K562 (cell line): ENCODE data around the gene RAPSN. TPM values are rescaled to one million over a fixed set of nuclear protein-coding genes. Genes with fewer than 3 reads are reported as not detected.

Experiments
- ATAC-seq: fragments of 200-7000 bp; cut with Tn5 transposase; 3 replicates; pipeline ENCODE4 v1.9.1; 2020; ENCODE audit warnings: moderate library complexity
- BruUV-seq: library from RNA; stranded (reverse); fragments of 400-500 nt; replicated peaks from 2 replicates; lab custom pipeline; 2021; lab: Mats Ljungman, UMichigan
- CTCF ChIA-PET: fragments of 300-600 bp; formaldehyde crosslinking; extraction: SDS; loops from one replicate; lab custom pipeline; 2021; ENCODE audit warnings: low intra/inter-chr PET ratio; lab: Yijun Ruan, JAX
- POLR2A ChIA-PET: fragments of 300-600, 350-650 bp; sonication (Branson Sonifier 250); formaldehyde crosslinking; extraction: SDS; loops from one replicate; lab custom pipeline; 2021; ENCODE audit warnings: antibody characterized with exemption, inconsistent platforms; lab: Yijun Ruan, JAX
- DNase-seq, 4 experiments: peaks; one replicate each; pipeline versions ENCODE4 v3.0.0 to v3.0.0-alpha.2; 2011 to 2018; ENCODE audit warnings: low spot score in 3 of 4, mixed read lengths in 3 of 4; ENCODE audit errors: extremely low read depth in 1 of 4
- FAIRE-seq: peaks from 2 replicates; lab custom pipeline; 2011; peaks lifted over from hg19 to GRCh38; lab: Jason Lieb, UNC
- H2AFZ ChIP-seq: 2 replicates; pipeline ENCODE4 v1.6.0; 2011; ENCODE audit warnings: low read depth, low read length, control low read depth, inconsistent platforms
- H3K27ac ChIP-seq: fragments of 200-600 bp; 3 replicates; pipeline ENCODE4 v1.8.0; 2011; ENCODE audit warnings: low read depth, mild to moderate bottlenecking, control low read depth, inconsistent platforms, low read length, moderate library complexity, mixed read lengths; ENCODE audit errors: extremely low read depth
- H3K27me3 ChIP-seq, 2 experiments: fragments of 300-600 bp in 1 of 2; 2 replicates in 1 of 2; 3 replicates in 1 of 2; pipeline versions ENCODE4 v1.6.0 to v1.8.0; 2011; ENCODE audit warnings: inconsistent platforms in 2 of 2, low read length in 2 of 2, mild to moderate bottlenecking in 1 of 2, mixed read lengths in 1 of 2, moderate library complexity in 1 of 2; ENCODE audit not compliant: control insufficient read depth in 2 of 2, insufficient read depth in 2 of 2
- H3K36me3 ChIP-seq: fragments of 300-600 bp; 3 replicates; pipeline ENCODE4 v1.8.0; 2011; ENCODE audit warnings: mild to moderate bottlenecking, low read length, inconsistent platforms; ENCODE audit not compliant: control insufficient read depth, insufficient read depth
- H3K4me1 ChIP-seq, 2 experiments: fragments of 200-600 bp in 1 of 2; replicated peaks in 1 of 2; 2 replicates in 1 of 2; 3 replicates in 1 of 2; pipeline versions ENCODE4 v1.5.1 to v1.8.0; 2011; ENCODE audit warnings: inconsistent platforms in 2 of 2, low read length in 2 of 2, mild to moderate bottlenecking in 1 of 2, mixed read lengths in 1 of 2, moderate library complexity in 1 of 2; ENCODE audit not compliant: control insufficient read depth in 2 of 2, insufficient read depth in 2 of 2
- H3K4me2 ChIP-seq: 2 replicates; pipeline ENCODE4 v1.6.1; 2011; ENCODE audit warnings: low read length, control low read depth, inconsistent platforms, mixed read lengths; ENCODE audit not compliant: insufficient read depth
- H3K4me3 ChIP-seq: fragments of 200-600 bp; sonication (generic), shearing (Covaris generic); 2 replicates; pipeline ENCODE4 v1.5.1; 2016; ENCODE audit warnings: control low read depth, inconsistent platforms
- H3K79me2 ChIP-seq: fragments of 200-600 bp; 3 replicates; pipeline ENCODE4 v1.8.0; 2011; ENCODE audit warnings: low read length, inconsistent platforms; ENCODE audit not compliant: control insufficient read depth, insufficient read depth
- H3K9ac ChIP-seq, 2 experiments: 2 replicates each; pipeline versions ENCODE4 v1.6.0 to v1.6.1; 2011; ENCODE audit warnings: low read depth in 2 of 2, low read length in 2 of 2, control low read depth in 1 of 2, inconsistent platforms in 1 of 2, mild to moderate bottlenecking in 1 of 2, mixed read lengths in 1 of 2; ENCODE audit not compliant: insufficient read depth in 1 of 2
- H3K9me1 ChIP-seq: one replicate; pipeline ENCODE4 v1.6.0; 2011; ENCODE audit warnings: inconsistent platforms, mild to moderate bottlenecking, low read length, moderate library complexity; ENCODE audit not compliant: control insufficient read depth, insufficient read depth
- H3K9me3 ChIP-seq: replicated peaks from 2 replicates; pipeline ENCODE4 v1.5.1; 2011; ENCODE audit warnings: low read depth, low read length, inconsistent platforms; ENCODE audit not compliant: control insufficient read depth, insufficient read depth
- H4K20me1 ChIP-seq: replicated peaks from 2 replicates; pipeline ENCODE4 v1.6.1; 2011; ENCODE audit warnings: low read length, inconsistent platforms, mixed read lengths; ENCODE audit not compliant: control insufficient read depth, insufficient read depth
- BRD9 ChIP-seq: fragments of 450-650 bp; IDR thresholded peaks from 2 replicates; pipeline ENCODE4 v1.6.1; 2018; ENCODE audit warnings: low read depth; ENCODE audit not compliant: partially characterized antibody
- CBFA2T2 ChIP-seq: fragments of 450-650 bp; conservative IDR thresholded peaks from 2 replicates; pipeline ENCODE4 v1.6.1; 2017; ENCODE audit warnings: mild to moderate bottlenecking
- HMBOX1 ChIP-seq: sonication (generic); IDR thresholded peaks from 2 replicates; pipeline ENCODE4 v1.6.1; 2016
- SMARCB1 ChIP-seq: IDR thresholded peaks from 2 replicates; pipeline ENCODE4 v1.6.1; 2011; ENCODE audit warnings: improper control_type of control experiment, low read depth; ENCODE audit not compliant: insufficient read length
- ZNF766 ChIP-seq: fragments of 200-800 bp; sonication (Bioruptor generic); conservative IDR thresholded peaks from 2 replicates; pipeline ENCODE4 v1.6.1; 2016; ENCODE audit warnings: missing genetic modification characterization, missing compliant biosample characterization
- WGBS: fragments of 100-300 bp; shearing (Covaris generic); methylation state at CpG from one replicate; pipeline ENCODE4 v1.1.6; 2016; ENCODE audit warnings: low coverage, mixed read lengths; ENCODE audit not compliant: insufficient coverage; ENCODE audit errors: missing lambda C conversion rate; 5-methylcytosine and 5-hydroxymethylcytosine counted together
- in situ Hi-C: fragments of 300-500 bp; cut with MboI; formaldehyde crosslinking; loops from 4 replicates; pipeline ENCODE4 v1.15.0; 2018; ENCODE audit warnings: inconsistent platforms, mixed read lengths
- intact Hi-C: fragments of 100-400 bp; cut with micrococcal nuclease; formaldehyde crosslinking; loops from 2 replicates; pipeline ENCODE4 v1.14.2; 2022
- polyA plus RNA-seq, 8 experiments: library from polyadenylated mRNA; depleted of rRNA in 4 of 8; stranded (reverse) in 5 of 8; unstranded in 3 of 8; fragments of >200 nt; fragmentation: Nextera tagmentation in 2 of 8; fragmentation: Illumina TruSeq in 1 of 8; extraction: Ambion mirVana in 2 of 8; extraction: Trizol in 1 of 8; gene quantifications; 2 replicates each; pipeline versions ENCODE4 v1.2.1 to v1.2.3, GENCODE V29; 2011 to 2014; ENCODE audit warnings: inconsistent platforms in 1 of 8, missing spikeins in 1 of 8
- total RNA-seq, 7 experiments: library from RNA; depleted of rRNA in 6 of 7; stranded (reverse); fragments of >200 nt in 6 of 7; fragmentation: Illumina TruSeq in 2 of 7; extraction: Trizol in 2 of 7; gene quantifications; 2 replicates each; pipeline versions ENCODE4 v1.2.1 to v1.2.3, GENCODE V29; 2011 to 2021; ENCODE audit warnings: low replicate concordance in 1 of 7

The RAPSN gene
- total and polyA plus RNA-seq, 9 of the 15 experiments (the other 6 are each of a cell fraction or from before 2014, with no cell fraction given), result 0.06 to 0.11 TPM; not detected in 7

- Histone ChIP-seq H4K20me1 (no peaks in the 10 kb centered on the region), H3K9me1 (no peaks in the 10 kb centered on the region), H3K4me2 (no peak overlapping the region), H3K79me2 (no peaks in the 10 kb centered on the region), H2AFZ (no peak overlapping the region), H3K4me1 (peaks cover 0 to 7% of the 10 kb centered on the region in 2 experiments; a peak in 1 of 5 replicates), H3K36me3 (no peaks in the 10 kb centered on the region), H3K9ac (no peak overlapping the region), H3K27me3 (no peaks in the 10 kb centered on the region), H3K4me3 (no peak overlapping the region), H3K9me3 (no peaks in the 10 kb centered on the region), H3K27ac (no peak overlapping the region)
- 48% methylated on average over 9 of the region's 9 CpGs for WGBS
- ChIA-PET CTCF (no interaction called here), POLR2A (interaction anchor here (0.6 to 1.2 kb wide), 2 partner anchors 14 to 17 kb away, joined by 3 to 4 read pairs; no protein-coding TSS in a partner anchor)
- DNase-seq (no peak), FAIRE-seq (no peak), ATAC-seq (no peak)
- intact Hi-C loops (no loop called here), in situ Hi-C loops (no loop called here)
- TF ChIP-seq BRD9 (no peak), CBFA2T2 (0 out of 2 replicates have a peak, but pooled peaks have one; percentile 9)
- BruUV-seq, result no TSS peak
These were observed 17.4 kb downstream of the RAPSN start for GRCh38 chr11:47431356-47432083.

- peaks cover 0 to 7% of the 10 kb centered on the region in 2 experiments; a peak in 2 of 5 replicates for H3K4me1 ChIP-seq
These were observed 18.4 kb downstream of the RAPSN start for GRCh38 chr11:47430524-47430923.

More at GRCh38 chr11:47430524-47430923, 18.4 kb downstream of the RAPSN start:
- DNase-seq, result no peak
- TF ChIP-seq HMBOX1, result no peak
- TF ChIP-seq ZNF766 (CRISPR knock-in tag), result no peak
- TF ChIP-seq SMARCB1, result no peak
- intact Hi-C loops (no loop called here), in situ Hi-C loops (no loop called here)
- FAIRE-seq, result no peak
- Histone ChIP-seq H4K20me1 (no peaks in the 10 kb centered on the region; the same call in 1 of the 2 replicates), H2AFZ (peak overlapping the region; percentile 22; the same call in 1 of the 2 replicates), H3K4me2 (no peak overlapping the region), H3K9me1 (no peaks in the 10 kb centered on the region), H3K27ac (no peak overlapping the region), H3K4me3 (no peak overlapping the region), H3K79me2 (peaks cover 7% of the 10 kb centered on the region), H3K36me3 (peaks cover 1% of the 10 kb centered on the region; the same call in 1 of the 3 replicates), H3K27me3 (no peaks in the 10 kb centered on the region), H3K9ac (peak overlapping the region in 1 of 2 experiments; percentile 72; a peak in 1 of 4 replicates), H3K9me3 (no peaks in the 10 kb centered on the region)
- POLR2A ChIA-PET, result no interaction called here
- CTCF ChIA-PET, result no interaction called here
- no TSS peak for BruUV-seq
- 34% methylated on average over 5 of the region's 5 CpGs for WGBS
- ATAC-seq, result no peak
